Measurements from ENCODE around the gene ADAT3. TPM values are rescaled to one million over a fixed set of nuclear protein-coding genes. Genes with fewer than 3 reads are reported as not detected.

ADAT3 gene
- total RNA-seq, 4 donors from 2014 or later: 1.0 to 5.5 (median 2.8) TPM

GRCh38 chr19:1863638-1864479, 41.3 kb upstream of the ADAT3 start:
- Histone ChIP-seq H3K27me3 (no peaks in the 10 kb centered on the region), H3K27ac (peak overlapping the region; percentile 83 to 84), H3K9me3 (no peaks in the 10 kb centered on the region), H3K4me3 (peak overlapping the region; percentile 64 to 68), H3K4me1 (peaks cover 0 to 23% of the 10 kb centered on the region in 2 donors), H3K36me3 (no peaks in the 10 kb centered on the region)
- peak; percentile 80 to 88 for DNase-seq
- no peak for TF ChIP-seq POLR2A (IDR thresholded peaks at IDR 0.05)
- intact Hi-C loops (cut with DNase I; ENCODE audit: low total_unique reads): no loop called here

- peak overlapping the region; percentile 83 to 84 for H3K27ac ChIP-seq
- H3K36me3 ChIP-seq: no peaks in the 10 kb centered on the region
- TF ChIP-seq CTCF (IDR thresholded peaks at IDR 0.05): peak; percentile 66 to 78 (median 72)
- no peak for TF ChIP-seq POLR2A (IDR thresholded peaks at IDR 0.05)
- H3K9me3 ChIP-seq: no peaks in the 10 kb centered on the region
- H3K27me3 ChIP-seq: no peaks in the 10 kb centered on the region
- DNase-seq: peak in 1 of 2 donors; percentile 78
- intact Hi-C loops (cut with DNase I; ENCODE audit: low total_unique reads): no loop called here
- peak overlapping the region; percentile 64 to 68 for H3K4me3 ChIP-seq
- H3K4me1 ChIP-seq: peaks cover 0 to 23% of the 10 kb centered on the region in 2 donors
Observed at GRCh38 chr19:1864480-1865171, 40.6 kb upstream of the ADAT3 start.

- Histone ChIP-seq H3K27ac (peak overlapping the region; percentile 83 to 84), H3K36me3 (no peaks in the 10 kb centered on the region), H3K27me3 (no peaks in the 10 kb centered on the region), H3K9me3 (no peaks in the 10 kb centered on the region), H3K4me1 (peaks cover 0 to 22% of the 10 kb centered on the region in 2 donors), H3K4me3 (no peak overlapping the region)
- TF ChIP-seq POLR2A (IDR thresholded peaks at IDR 0.05): no peak
- intact Hi-C loops (cut with DNase I; ENCODE audit: low total_unique reads): no loop called here
- DNase-seq: no peak
Observed at GRCh38 chr19:1865172-1866010, 39.8 kb upstream of the ADAT3 start.

GRCh38 chr19:1866693-1867348, 38.4 kb upstream of the ADAT3 start:
- intact Hi-C loops (cut with DNase I; ENCODE audit: low total_unique reads): no loop called here
- no peak overlapping the region for H3K27ac ChIP-seq
- TF ChIP-seq CTCF (IDR thresholded peaks at IDR 0.05) (no peak), POLR2A (IDR thresholded peaks at IDR 0.05) (no peak)
- no peaks in the 10 kb centered on the region for H3K9me3 ChIP-seq
- H3K4me3 ChIP-seq: no peak overlapping the region
- no peaks in the 10 kb centered on the region for H3K27me3 ChIP-seq
- no peaks in the 10 kb centered on the region for H3K36me3 ChIP-seq
- DNase-seq: no peak
- H3K4me1 ChIP-seq: peaks cover 0 to 8% of the 10 kb centered on the region in 2 donors

- TF ChIP-seq CTCF (IDR thresholded peaks at IDR 0.05): no peak
- TF ChIP-seq POLR2A (IDR thresholded peaks at IDR 0.05): no peak
- no peak for DNase-seq
- no peak overlapping the region for H3K4me3 ChIP-seq
- peaks cover 0 to 2% of the 10 kb centered on the region in 2 donors for H3K4me1 ChIP-seq
- no peaks in the 10 kb centered on the region for H3K27me3 ChIP-seq
- H3K36me3 ChIP-seq: no peaks in the 10 kb centered on the region
- no peak overlapping the region for H3K27ac ChIP-seq
- intact Hi-C loops (cut with DNase I; ENCODE audit: low total_unique reads): no loop called here
- H3K9me3 ChIP-seq: no peaks in the 10 kb centered on the region
Observed at GRCh38 chr19:1867349-1867724, 37.9 kb upstream of the ADAT3 start.

Measured in uterus (tissue), 4 donors.